Endothelial cell of umbilical vein (primary cell): ENCODE results near the gene CDH20. TPM values are rescaled to one million over a fixed set of nuclear protein-coding genes. Genes with fewer than 3 reads are reported as not detected.

Experiments
- BruUV-seq: library from RNA; stranded (reverse); fragments of 400-500 nt; replicated peaks from 2 replicates; lab custom pipeline; 2021; lab: Mats Ljungman, UMichigan
- CTCF ChIA-PET: fragments of 300-600, 350-600 bp; sonication (Branson Sonifier 250); formaldehyde crosslinking; loops from one replicate; lab custom pipeline; 2021; ENCODE audit warnings: antibody characterized with exemption, inconsistent platforms; lab: Charles Lee
- POLR2A ChIA-PET: fragments of 300-600, 350-600 bp; sonication (Branson Sonifier 250); formaldehyde crosslinking; loops from one replicate; lab custom pipeline; 2021; ENCODE audit warnings: antibody characterized with exemption, inconsistent platforms; lab: Charles Lee
- DNase-seq: peaks from one replicate; pipeline ENCODE4 v3.0.0-alpha.2; 2011; ENCODE audit warnings: low read depth, low spot score
- FAIRE-seq: peaks from 2 replicates; lab custom pipeline; 2011; peaks lifted over from hg19 to GRCh38; lab: Jason Lieb, UNC
- H2AFZ ChIP-seq: 2 replicates; pipeline ENCODE4 v1.6.0; 2012; ENCODE audit warnings: low read depth, low read length, control low read depth, inconsistent platforms
- H3K27ac ChIP-seq: 2 replicates; pipeline ENCODE4 v1.5.1; 2011; ENCODE audit warnings: low read depth, mild to moderate bottlenecking, control low read depth, low read length, moderate library complexity; ENCODE audit not compliant: insufficient read depth
- H3K27me3 ChIP-seq, 2 experiments: 2 replicates each; pipeline versions ENCODE4 v1.6.0 to v1.6.1; 2011; ENCODE audit warnings: low read length in 2 of 2, mixed read lengths in 1 of 2; ENCODE audit not compliant: control insufficient read depth in 2 of 2, insufficient read depth in 2 of 2
- H3K36me3 ChIP-seq, 2 experiments: 2 replicates in 1 of 2; 3 replicates in 1 of 2; pipeline ENCODE4 v1.5.1; 2011; ENCODE audit warnings: low read length in 2 of 2, mild to moderate bottlenecking in 1 of 2, moderate library complexity in 1 of 2; ENCODE audit not compliant: control insufficient read depth in 2 of 2, insufficient read depth in 2 of 2; ENCODE audit errors: extremely low read depth in 1 of 2
- H3K4me1 ChIP-seq: 3 replicates; pipeline ENCODE4 v1.5.1; 2011; ENCODE audit warnings: mild to moderate bottlenecking, low read length; ENCODE audit not compliant: control insufficient read depth, insufficient read depth; ENCODE audit errors: extremely low read depth
- H3K4me2 ChIP-seq: 2 replicates; pipeline ENCODE4 v1.6.1; 2011; ENCODE audit warnings: low read length, control low read depth, mixed read lengths; ENCODE audit not compliant: insufficient read depth
- H3K4me3 ChIP-seq, 3 experiments: fragments of 200-600 bp in 1 of 3; sonication (generic), shearing (Covaris generic) in 1 of 3; replicated peaks in 1 of 3; 2 replicates each; pipeline ENCODE4 v1.5.1; 2011 to 2016; ENCODE audit warnings: control low read depth in 3 of 3, low read length in 3 of 3, mild to moderate bottlenecking in 2 of 3, inconsistent platforms in 1 of 3, low read depth in 1 of 3, moderate library complexity in 1 of 3; ENCODE audit not compliant: insufficient read depth in 1 of 3
- H3K79me2 ChIP-seq: 2 replicates; pipeline ENCODE4 v1.6.0; 2012; ENCODE audit warnings: low read length, inconsistent platforms; ENCODE audit not compliant: control insufficient read depth, insufficient read depth
- H3K9ac ChIP-seq: replicated peaks from 2 replicates; pipeline ENCODE3; 2011; ENCODE audit warnings: low read length, control low read depth; ENCODE audit not compliant: insufficient read depth; ENCODE audit errors: extremely low read depth
- H3K9me1 ChIP-seq: replicated peaks from 3 replicates; pipeline ENCODE4 v1.6.0; 2011; ENCODE audit warnings: mild to moderate bottlenecking, low read length; ENCODE audit not compliant: control insufficient read depth, insufficient read depth; ENCODE audit errors: extremely low read depth
- H3K9me3 ChIP-seq: replicated peaks from 2 replicates; pipeline ENCODE4 v1.5.1; 2012; ENCODE audit warnings: low read length, inconsistent platforms; ENCODE audit not compliant: control insufficient read depth, insufficient read depth
- H4K20me1 ChIP-seq: replicated peaks from 2 replicates; pipeline ENCODE3; 2011; ENCODE audit warnings: mild to moderate bottlenecking, low read length; ENCODE audit not compliant: control insufficient read depth, insufficient read depth; ENCODE audit errors: extremely low read depth
- EZH2 ChIP-seq: IDR thresholded peaks from 2 replicates; pipeline ENCODE4 v1.6.1; 2012; ENCODE audit warnings: borderline replicate concordance, low read depth, mild to moderate bottlenecking, moderate library complexity, low read length, inconsistent platforms; ENCODE audit not compliant: severe bottlenecking
- FOS ChIP-seq: IDR thresholded peaks from 2 replicates; pipeline ENCODE4 v1.6.1; 2011; ENCODE audit warnings: mild to moderate bottlenecking, low read length, moderate library complexity, borderline replicate concordance; ENCODE audit not compliant: insufficient read depth
- GATA2 ChIP-seq: IDR thresholded peaks from 2 replicates; pipeline ENCODE4 v1.7.0; 2011; ENCODE audit warnings: low read depth, mild to moderate bottlenecking, moderate library complexity, mixed read lengths, low read length; ENCODE audit not compliant: insufficient read length, insufficient read depth
- JUN ChIP-seq: IDR thresholded peaks from 2 replicates; pipeline ENCODE4 v1.6.1; 2011; ENCODE audit warnings: borderline replicate concordance, low read depth; ENCODE audit not compliant: insufficient read length, insufficient read depth
- MYC ChIP-seq: IDR thresholded peaks from one replicate; pipeline ENCODE4 v1.6.1; 2011; ENCODE audit warnings: mild to moderate bottlenecking, low read depth, low read length
- POLR2A ChIP-seq: IDR thresholded peaks from 2 replicates; pipeline ENCODE4 v1.6.1; 2012; ENCODE audit warnings: low read depth, mild to moderate bottlenecking, control low read depth, low read length
- POLR2AphosphoS5 ChIP-seq: IDR thresholded peaks from 2 replicates; pipeline ENCODE4 v1.6.1; 2012; ENCODE audit warnings: low read depth, mild to moderate bottlenecking, control low read depth, low read length, moderate library complexity; ENCODE audit not compliant: insufficient read depth
- dilution Hi-C: fragments of 300-500 bp; cut with MboI; formaldehyde crosslinking; loops from one replicate; pipeline ENCODE4 v1.15.0; 2019; ENCODE audit warnings: low sequenced_read_pairs; ENCODE audit not compliant: extremely low pct_ligation_motif_present
- intact Hi-C: fragments of 100-400 bp; cut with micrococcal nuclease; formaldehyde crosslinking; loops from one replicate; pipeline ENCODE4 v1.10.0; 2022
- polyA plus RNA-seq, 4 experiments: library from polyadenylated mRNA; depleted of rRNA in 3 of 4; stranded (reverse) in 3 of 4; unstranded in 1 of 4; fragments of >200 nt; gene quantifications; 2 replicates each; pipeline versions ENCODE4 v1.2.1 to v1.2.3, GENCODE V29; 2011 to 2012; ENCODE audit warnings: missing spikeins in 1 of 4
- total RNA-seq: library from RNA; stranded (reverse); gene quantifications from 2 replicates; pipeline ENCODE4 v1.2.3, GENCODE V29; 2021
- TF ChIP-seq, protein P1 (sequence below), 2 donors: IDR thresholded peaks; 1 replicate in 1 of 2; 2 replicates in 1 of 2; pipeline ENCODE4 v1.5.1; 2011; ENCODE audit warnings: low read length in 2 of 2, mild to moderate bottlenecking in 2 of 2, moderate library complexity in 2 of 2, control low read depth in 1 of 2, inconsistent platforms in 1 of 2, low read depth in 1 of 2; ENCODE audit not compliant: insufficient read depth in 1 of 2; ENCODE audit errors: extremely low read depth in 1 of 2
- TF ChIP-seq, protein P2 (sequence below): IDR thresholded peaks from 2 replicates; pipeline ENCODE4 v1.6.1; 2011; ENCODE audit not compliant: insufficient read depth, insufficient read length

The CDH20 gene
- total and polyA plus RNA-seq, 2 donors (not counting 3 experiments of a cell fraction or from before 2014, with no cell fraction given): not detected

DNA sequence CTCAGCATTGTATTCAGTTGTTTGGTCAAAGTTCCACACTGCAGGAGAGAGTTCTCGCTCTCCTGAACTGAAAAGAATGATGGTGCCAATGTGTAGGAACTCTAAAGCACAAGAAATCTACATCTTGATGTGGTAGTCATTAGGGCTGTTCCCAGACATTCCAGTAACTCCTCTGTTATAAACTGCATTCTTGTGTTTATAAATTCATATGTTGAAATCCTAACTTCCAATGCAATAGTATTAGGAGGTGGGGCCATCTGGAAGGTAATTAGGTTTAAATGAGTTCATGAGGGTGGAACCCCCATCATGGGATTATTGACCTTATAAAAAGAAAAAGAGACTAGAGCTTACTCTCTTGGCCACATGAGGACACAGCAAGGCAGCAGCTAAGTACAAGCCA, 239.6 kb downstream of the CDH20 start:
- Histone ChIP-seq H3K9ac (no peak overlapping the region), H2AFZ (no peak overlapping the region), H3K4me1 (peaks cover 10% of the 10 kb centered on the region), H3K9me3 (no peaks in the 10 kb centered on the region), H4K20me1 (no peaks in the 10 kb centered on the region), H3K4me3 (no peak overlapping the region), H3K36me3 (no peaks in the 10 kb centered on the region), H3K27ac (no peak overlapping the region), H3K79me2 (no peaks in the 10 kb centered on the region), H3K9me1 (no peaks in the 10 kb centered on the region), H3K4me2 (no peak overlapping the region), H3K27me3 (no peaks in the 10 kb centered on the region)
- FAIRE-seq (no peak), DNase-seq (no peak)
- ChIA-PET POLR2A (interaction anchor here (1.2 kb wide), 1 partner anchor 282 kb away, joined by 3 read pairs; no protein-coding TSS in a partner anchor), CTCF (interaction anchor here (1.4 kb wide), 1 partner anchor 40 kb away, joined by 3 read pairs; no protein-coding TSS in a partner anchor)
- dilution Hi-C loops: no loop called here
- no TSS peak for BruUV-seq
- TF ChIP-seq, protein P1, sequence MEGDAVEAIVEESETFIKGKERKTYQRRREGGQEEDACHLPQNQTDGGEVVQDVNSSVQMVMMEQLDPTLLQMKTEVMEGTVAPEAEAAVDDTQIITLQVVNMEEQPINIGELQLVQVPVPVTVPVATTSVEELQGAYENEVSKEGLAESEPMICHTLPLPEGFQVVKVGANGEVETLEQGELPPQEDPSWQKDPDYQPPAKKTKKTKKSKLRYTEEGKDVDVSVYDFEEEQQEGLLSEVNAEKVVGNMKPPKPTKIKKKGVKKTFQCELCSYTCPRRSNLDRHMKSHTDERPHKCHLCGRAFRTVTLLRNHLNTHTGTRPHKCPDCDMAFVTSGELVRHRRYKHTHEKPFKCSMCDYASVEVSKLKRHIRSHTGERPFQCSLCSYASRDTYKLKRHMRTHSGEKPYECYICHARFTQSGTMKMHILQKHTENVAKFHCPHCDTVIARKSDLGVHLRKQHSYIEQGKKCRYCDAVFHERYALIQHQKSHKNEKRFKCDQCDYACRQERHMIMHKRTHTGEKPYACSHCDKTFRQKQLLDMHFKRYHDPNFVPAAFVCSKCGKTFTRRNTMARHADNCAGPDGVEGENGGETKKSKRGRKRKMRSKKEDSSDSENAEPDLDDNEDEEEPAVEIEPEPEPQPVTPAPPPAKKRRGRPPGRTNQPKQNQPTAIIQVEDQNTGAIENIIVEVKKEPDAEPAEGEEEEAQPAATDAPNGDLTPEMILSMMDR (IDR thresholded peaks at IDR 0.05; ENCODE audit: extremely low read depth in 1 of 2, insufficient read depth in 1 of 2, low read depth in 1 of 2, low read length in 2 of 2): no peak
- TF ChIP-seq JUN: no peak
- TF ChIP-seq POLR2AphosphoS5: no peak
- TF ChIP-seq FOS: no peak
- TF ChIP-seq EZH2: no peak
- TF ChIP-seq MYC: no peak
- no peak for TF ChIP-seq POLR2A
- no peak for TF ChIP-seq GATA2
- TF ChIP-seq, protein P2, sequence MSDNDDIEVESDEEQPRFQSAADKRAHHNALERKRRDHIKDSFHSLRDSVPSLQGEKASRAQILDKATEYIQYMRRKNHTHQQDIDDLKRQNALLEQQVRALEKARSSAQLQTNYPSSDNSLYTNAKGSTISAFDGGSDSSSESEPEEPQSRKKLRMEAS: no peak
- intact Hi-C loops: no loop called here
